SH-SY5Y (cell line): Measurements from ENCODE around the gene PMEPA1.

Experiments used
- GATA2 ChIP-seq: IDR thresholded peaks from 2 replicates; pipeline ENCODE4 v1.6.1; 2011; ENCODE audit warnings: mild to moderate bottlenecking, low read depth, low read length
- GATA3 ChIP-seq: IDR thresholded peaks from 2 replicates; pipeline ENCODE4 v1.6.1; 2011; ENCODE audit warnings: low read depth, mild to moderate bottlenecking, low read length, moderate library complexity

The PMEPA1 gene

DNA sequence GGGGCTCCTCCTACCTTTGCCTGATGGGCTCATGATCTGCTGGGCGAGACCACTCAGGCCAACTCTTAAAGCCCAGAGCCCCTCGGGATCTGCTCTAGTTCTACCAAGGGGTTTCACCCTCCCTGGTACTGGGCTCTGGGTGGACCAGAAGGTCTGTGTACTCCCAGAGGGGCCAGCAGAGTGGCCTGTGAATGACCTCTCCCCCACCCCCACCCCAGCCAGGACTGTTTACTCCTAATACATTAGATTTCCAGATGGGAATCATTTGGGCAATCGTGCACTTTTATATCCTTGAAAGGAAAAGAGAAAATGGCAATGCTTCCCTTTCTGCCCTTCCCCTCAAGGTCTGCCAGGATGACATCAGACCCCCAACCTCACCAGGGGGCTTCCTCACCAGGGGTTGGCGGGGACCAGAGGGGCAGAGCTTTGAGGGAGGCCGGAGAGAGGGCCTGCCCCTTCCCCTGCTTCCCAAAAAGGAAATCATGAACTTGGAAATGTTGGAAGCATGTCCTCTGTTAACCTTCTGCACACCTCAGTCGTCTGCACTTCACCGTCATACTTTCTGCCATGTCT lies 37.1 kb upstream of the PMEPA1 start:
- no peak for TF ChIP-seq GATA2
- TF ChIP-seq GATA3 = no peak

GRCh38 chr20:57746201-57746600 lies 36.4 kb upstream of the PMEPA1 start:
- TF ChIP-seq GATA3 (no peak), GATA2 (no peak)

- TF ChIP-seq GATA3 = no peak
- no peak for TF ChIP-seq GATA2
These were observed 34.4 kb upstream of the PMEPA1 start for GRCh38 chr20:57744206-57744605.

DNA sequence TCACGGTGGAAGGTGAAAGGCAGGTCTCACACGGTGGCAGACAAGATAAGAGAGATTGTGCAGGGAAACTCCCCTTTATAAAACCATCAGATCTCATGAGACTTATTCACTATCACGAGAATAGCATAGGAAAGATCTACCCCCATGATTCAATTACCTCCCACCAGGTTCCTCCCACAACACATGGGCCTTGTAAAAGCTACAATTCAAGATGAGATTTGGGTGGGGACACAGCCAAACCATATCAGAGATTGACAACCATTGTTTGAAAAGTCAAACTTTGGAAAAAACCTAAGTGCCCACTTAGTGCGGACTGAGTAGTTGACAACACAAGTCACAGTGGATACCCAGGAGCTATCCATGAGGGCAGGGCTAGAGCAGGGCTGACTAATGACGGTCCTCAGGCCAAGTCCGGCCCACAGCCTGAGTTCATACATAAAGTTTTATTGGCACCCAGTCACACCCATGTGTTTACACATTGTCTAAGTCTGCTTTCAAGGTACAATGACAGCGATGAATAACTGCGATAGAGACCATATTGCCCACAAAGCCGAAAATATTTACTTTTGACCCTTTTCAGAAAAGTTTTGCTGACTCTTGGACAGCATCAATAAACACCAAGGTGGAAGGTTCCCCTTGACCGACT lies 33.8 kb upstream of the PMEPA1 start:
- TF ChIP-seq GATA3 = no peak
- TF ChIP-seq GATA2 = no peak

DNA sequence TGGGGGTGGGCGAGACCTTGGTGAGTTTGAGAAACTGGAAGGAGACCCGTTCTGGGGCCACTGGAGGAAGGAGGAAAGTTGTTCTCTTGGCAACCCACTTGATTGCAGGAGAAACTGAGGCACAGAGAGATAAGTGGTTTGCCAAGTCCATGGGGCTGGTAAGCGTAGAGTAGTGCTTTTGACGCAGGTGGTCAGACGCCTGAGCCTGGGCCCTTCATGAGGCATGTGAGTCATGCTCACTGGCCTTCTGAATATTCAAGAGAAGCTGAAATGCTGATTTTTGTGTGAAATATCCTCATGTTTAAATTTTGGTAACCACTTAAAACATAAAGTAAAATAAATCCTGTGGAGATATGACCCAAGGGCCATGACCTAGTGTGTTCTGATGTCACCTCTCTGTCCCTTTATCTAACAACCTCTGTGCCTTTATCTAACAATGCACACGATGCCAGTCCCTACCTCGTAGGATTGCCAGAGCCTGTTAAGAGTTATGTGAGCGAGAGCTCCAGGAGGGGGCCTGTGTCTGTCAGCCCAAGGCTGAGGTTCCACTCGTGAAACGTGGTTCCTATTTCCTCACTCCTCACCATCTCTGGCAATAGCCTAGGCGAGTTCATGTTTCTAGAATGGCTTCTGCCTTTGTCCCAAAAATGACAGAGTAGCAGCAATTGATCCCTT lies 32.8 kb upstream of the PMEPA1 start:
- TF ChIP-seq GATA2 (no peak), GATA3 (no peak)

DNA sequence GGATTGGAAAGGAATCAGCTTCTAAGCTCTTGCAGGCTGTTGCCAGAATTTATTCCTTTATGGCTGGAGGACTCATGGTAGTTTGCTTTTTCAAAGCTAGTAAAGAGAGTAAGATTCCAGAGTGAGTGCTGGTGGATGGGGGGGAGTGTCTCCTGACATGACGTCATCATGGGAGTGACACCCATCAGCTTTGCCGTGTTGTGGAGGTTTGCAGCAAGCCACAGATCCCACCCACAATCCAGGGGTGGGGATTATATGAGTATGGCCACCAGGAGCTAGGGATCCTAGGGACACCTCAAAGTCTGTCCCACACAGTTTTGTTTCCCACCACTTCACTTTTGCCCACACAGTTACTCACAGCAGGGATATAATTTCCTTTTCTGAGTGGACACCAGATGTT lies 28.7 kb upstream of the PMEPA1 start:
- no peak for TF ChIP-seq GATA2
- TF ChIP-seq GATA3 = no peak

GRCh38 chr20:57738053-57738452 lies 28.2 kb upstream of the PMEPA1 start:
- TF ChIP-seq GATA3 = no peak
- TF ChIP-seq GATA2 = no peak

GRCh38 chr20:57737349-57737748 lies 27.5 kb upstream of the PMEPA1 start:
- TF ChIP-seq GATA2 = no peak
- TF ChIP-seq GATA3 = no peak

DNA sequence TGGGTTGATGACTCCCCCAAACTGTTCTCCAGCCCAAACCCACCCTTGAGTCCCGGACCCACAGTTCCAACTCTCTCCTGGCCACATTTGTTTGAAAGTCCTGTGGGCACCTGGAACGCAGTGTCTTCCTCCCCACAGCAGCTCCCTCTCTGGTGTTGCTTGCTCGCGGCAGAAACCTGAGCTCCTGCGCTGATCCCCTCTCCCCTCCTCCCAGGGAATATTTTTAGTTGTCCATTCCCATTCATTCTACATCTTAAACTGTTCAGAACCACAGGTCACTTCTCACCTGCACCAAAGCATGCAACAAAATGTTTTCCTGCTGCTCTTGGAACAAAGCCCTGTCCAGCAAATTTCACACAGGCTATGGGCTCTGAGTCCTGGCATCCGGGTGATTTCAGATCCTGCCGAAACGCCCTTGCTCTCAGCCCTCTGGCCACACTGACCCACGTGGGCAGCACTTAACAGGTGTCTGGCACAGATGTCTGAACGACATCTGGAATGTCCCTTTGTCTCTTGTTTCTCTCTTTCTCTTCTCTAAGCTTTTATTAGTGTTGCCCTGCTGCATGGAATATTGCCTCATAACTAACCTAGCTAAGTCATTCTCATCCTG lies 27.0 kb upstream of the PMEPA1 start:
- no peak for TF ChIP-seq GATA2
- no peak for TF ChIP-seq GATA3

DNA sequence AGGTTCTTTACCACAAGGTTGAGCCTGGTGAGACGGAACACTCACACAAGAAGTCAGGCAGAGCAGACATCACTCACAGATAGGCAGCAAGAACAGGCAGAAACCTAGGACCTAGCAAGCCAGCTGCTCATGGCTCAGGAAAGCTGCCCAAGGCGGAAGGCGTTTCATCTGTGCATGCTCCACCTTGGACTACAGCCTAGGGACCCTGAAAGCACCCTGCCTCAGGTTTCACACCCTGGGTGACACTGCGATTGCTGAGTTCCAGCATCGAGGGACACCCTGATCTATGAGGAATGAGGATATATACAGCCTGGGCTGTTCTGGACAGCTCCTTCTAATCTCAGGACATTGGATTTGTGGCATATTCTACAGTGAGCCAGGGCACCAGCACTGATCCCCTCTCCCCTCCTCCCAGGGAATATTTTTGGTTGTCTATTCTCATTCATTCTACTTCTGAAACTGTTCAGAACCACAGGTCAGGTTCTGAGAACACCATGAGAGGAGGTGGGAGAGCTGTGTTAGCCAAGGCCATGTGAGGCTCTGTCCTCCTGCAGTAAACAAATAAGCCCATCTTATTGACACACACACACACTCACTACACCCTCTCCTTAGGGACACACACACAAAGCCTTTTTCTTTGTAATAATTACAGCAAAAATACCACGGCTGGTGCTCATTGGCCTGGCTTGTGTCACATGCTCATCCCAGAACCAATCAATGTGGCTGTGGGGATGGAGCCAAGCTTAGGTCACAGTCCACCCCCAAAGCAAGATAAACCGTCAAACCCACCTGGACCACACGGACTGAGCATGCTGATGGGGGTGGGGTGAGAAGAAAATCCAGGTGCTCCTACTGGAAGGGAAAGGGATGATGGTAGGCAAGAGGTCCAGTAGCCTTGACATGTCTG lies 26.3 kb upstream of the PMEPA1 start:
- TF ChIP-seq GATA2 (no peak), GATA3 (no peak)

DNA sequence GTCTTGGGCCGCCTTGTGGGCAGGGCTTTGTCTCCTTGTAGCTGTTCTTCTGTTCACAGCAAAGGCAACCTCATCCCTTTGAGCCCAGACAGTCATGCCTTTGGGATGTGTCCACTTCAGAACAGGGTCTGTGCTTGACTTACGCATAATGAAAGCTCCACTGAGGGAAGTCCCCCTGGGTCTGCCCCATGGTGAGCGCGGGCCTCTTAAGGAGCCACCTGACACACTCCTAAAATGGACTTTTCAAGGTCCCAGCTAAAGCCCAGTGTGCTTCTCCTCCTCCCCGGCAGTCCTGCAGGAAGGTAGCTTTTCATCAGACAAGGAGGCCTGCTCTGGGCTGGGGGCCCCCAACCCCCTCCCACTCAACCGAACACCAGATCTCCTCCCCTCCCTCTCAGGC lies 24.9 kb upstream of the PMEPA1 start:
- TF ChIP-seq GATA2 = no peak
- no peak for TF ChIP-seq GATA3

- TF ChIP-seq GATA3 (no peak), GATA2 (no peak)
These were observed 22.4 kb upstream of the PMEPA1 start for GRCh38 chr20:57732226-57732625.

- no peak for TF ChIP-seq GATA3
- TF ChIP-seq GATA2 = no peak
These were observed 18.9 kb upstream of the PMEPA1 start for GRCh38 chr20:57728762-57729161.

- TF ChIP-seq GATA2 = no peak
- TF ChIP-seq GATA3 = no peak
These were observed 18.0 kb upstream of the PMEPA1 start for GRCh38 chr20:57727863-57728262.

DNA sequence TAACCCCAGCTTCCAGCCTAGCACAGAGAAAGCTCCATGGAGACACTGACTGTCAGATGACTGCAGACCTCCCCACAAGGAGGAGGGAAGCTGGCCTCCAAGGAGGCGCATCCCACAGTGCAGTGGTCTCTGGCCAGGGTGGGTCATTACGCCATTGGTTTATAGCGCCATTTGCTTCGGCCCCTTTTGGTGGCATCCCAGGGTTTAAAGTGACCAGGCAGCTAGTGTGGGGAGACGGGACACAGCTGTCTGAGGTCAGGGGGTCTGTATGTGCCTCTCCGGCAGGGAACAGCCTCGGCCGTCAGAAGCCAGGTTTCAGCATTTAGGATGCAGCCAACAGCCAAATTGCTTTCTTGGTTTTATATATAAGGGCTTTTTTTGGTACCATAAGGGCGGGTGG lies 15.8 kb upstream of the PMEPA1 start:
- TF ChIP-seq GATA3 (no peak), GATA2 (no peak)
